Vagina (tissue), 2 donors: ENCODE data around the gene TET2.

Experiments
- POLR2A ChIP-seq, 2 donors: fragments of 450-650 bp; IDR thresholded peaks; one replicate each; pipeline ENCODE4 v1.6.1; 2017; ENCODE audit warnings: antibody characterized with exemption in 2 of 2, mild to moderate bottlenecking in 2 of 2, moderate library complexity in 2 of 2
- POLR2AphosphoS5 ChIP-seq, 2 donors: sonication (generic); formaldehyde crosslinking; IDR thresholded peaks; one replicate each; pipeline ENCODE4 v1.9.0; 2017; ENCODE audit warnings: antibody characterized with exemption in 2 of 2, mild to moderate bottlenecking in 2 of 2, low read depth in 1 of 2; ENCODE audit not compliant: insufficient read depth in 1 of 2
- TF ChIP-seq, protein P1 (sequence below), 3 experiments: fragments of 450-650 bp in 2 of 3; fragments of 200-600 bp in 1 of 3; sonication (generic) in 1 of 3; IDR thresholded peaks; one replicate each; pipeline ENCODE4 v1.5.1; 2017 to 2019; ENCODE audit warnings: antibody characterized with exemption in 3 of 3, mild to moderate bottlenecking in 2 of 3, moderate library complexity in 2 of 3

DNA sequence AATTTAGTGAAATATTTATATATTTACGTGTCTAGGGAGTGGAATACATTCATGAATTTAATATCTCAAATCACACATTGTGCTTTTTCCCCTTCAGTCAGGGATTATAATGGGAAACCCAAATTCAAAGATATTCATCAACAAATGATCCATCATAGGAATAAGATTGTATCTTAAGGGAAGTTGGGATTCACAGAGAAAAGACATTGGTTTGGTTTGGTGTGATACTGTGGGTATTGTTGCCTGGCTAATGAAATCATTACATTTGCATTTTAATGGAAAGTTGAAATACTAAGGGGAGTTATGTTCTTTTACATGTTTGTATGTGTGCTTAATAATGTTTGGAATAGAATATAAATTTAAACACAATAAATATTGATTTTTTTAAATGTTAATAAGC is 1.7 kb downstream of the TET2 start:
- TF ChIP-seq, protein P1, sequence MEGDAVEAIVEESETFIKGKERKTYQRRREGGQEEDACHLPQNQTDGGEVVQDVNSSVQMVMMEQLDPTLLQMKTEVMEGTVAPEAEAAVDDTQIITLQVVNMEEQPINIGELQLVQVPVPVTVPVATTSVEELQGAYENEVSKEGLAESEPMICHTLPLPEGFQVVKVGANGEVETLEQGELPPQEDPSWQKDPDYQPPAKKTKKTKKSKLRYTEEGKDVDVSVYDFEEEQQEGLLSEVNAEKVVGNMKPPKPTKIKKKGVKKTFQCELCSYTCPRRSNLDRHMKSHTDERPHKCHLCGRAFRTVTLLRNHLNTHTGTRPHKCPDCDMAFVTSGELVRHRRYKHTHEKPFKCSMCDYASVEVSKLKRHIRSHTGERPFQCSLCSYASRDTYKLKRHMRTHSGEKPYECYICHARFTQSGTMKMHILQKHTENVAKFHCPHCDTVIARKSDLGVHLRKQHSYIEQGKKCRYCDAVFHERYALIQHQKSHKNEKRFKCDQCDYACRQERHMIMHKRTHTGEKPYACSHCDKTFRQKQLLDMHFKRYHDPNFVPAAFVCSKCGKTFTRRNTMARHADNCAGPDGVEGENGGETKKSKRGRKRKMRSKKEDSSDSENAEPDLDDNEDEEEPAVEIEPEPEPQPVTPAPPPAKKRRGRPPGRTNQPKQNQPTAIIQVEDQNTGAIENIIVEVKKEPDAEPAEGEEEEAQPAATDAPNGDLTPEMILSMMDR (IDR thresholded peaks at IDR 0.05), result no peak
- no peak for TF ChIP-seq POLR2A (IDR thresholded peaks at IDR 0.05)
- TF ChIP-seq POLR2AphosphoS5 (IDR thresholded peaks at IDR 0.05; ENCODE audit: insufficient read depth in 1 of 2, low read depth in 1 of 2), result no peak
